Stimulated activated CD4-positive, alpha-beta T cell treated with anti-CD3 and anti-CD28 coated beads, Interleukin-15, amount 100 ng/mL, for 48 hours (primary cell): ENCODE measurements around the gene RETSAT.

Source experiments
- DNase-seq, 2 donors: peaks; one replicate each; pipeline ENCODE4 v3.0.0-alpha.2; 2020; ENCODE audit warnings: low read depth in 2 of 2

The RETSAT gene

GRCh38 chr2:85308896-85309555, 45.3 kb downstream of the RETSAT start:
- no peak for DNase-seq

- DNase-seq: no peak
These were observed 46.1 kb downstream of the RETSAT start for GRCh38 chr2:85308201-85308600.

GRCh38 chr2:85307527-85307897, 46.8 kb downstream of the RETSAT start:
- no peak for DNase-seq

- no peak for DNase-seq
These were observed 50.4 kb downstream of the RETSAT start for GRCh38 chr2:85303780-85304531.

DNA sequence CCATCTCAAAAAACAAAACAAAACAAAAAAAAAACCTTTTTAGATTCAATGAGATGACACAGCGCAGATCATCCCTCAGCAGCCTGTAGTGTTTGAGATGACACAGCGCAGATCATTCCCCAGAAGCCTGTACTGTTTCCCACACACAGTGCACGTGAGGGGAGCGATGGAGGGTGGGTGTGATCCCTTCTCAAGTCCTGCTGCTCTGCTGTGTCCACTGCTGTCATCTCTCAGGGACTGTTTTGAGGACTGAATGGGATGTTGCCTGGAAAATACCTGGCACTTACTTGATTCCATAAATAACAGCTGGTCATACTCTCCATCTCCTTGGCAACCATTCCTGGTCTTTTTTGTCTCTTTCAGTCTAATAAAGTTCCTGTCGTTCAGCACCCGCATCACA, 52.2 kb downstream of the RETSAT start:
- no peak for DNase-seq
